CD1c-positive myeloid dendritic cell (primary cell): ENCODE data around the gene DNAJC13.

Experiments
- DNase-seq: peaks from one replicate; pipeline ENCODE4 v3.0.0-alpha.2; 2016; ENCODE audit errors: extremely low spot score

DNAJC13 gene

DNA sequence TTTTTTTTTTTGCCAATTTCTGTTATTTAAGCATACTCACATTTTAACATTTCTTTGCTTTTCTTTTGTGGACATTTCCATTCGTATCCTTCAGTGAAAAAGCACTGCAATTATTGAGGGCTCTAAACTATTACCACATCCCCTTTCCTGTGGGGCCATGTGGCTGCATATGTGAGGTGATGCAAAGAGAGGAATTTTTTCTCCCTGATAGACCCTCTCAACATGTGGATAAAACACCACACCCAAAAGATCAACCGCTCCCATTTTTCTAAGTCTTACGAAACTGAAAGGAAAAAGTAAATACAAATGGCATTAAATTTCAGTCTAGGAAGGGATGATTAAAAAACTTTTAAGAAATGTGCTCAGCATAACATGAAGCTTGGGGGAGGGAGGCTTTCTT is 68.8 kb downstream of the DNAJC13 start:
- no peak for DNase-seq

DNA sequence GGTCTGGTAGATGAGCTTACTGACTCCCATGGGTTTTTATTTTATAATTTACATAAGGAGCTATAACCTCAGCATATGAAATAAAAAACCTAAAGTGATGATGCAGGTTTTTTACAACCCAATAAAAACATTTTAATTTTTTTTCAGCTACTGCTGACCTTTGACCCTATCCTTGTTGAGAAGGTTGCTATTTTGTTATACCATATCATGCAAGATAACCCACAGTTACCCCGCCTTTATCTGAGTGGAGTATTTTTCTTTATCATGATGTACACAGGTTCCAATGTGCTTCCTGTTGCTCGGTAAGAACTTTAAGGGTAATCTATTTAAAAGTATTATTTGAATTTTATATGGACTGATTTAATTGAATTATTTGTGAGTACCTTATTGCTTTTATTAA is 70.8 kb downstream of the DNAJC13 start:
- no peak for DNase-seq

DNA sequence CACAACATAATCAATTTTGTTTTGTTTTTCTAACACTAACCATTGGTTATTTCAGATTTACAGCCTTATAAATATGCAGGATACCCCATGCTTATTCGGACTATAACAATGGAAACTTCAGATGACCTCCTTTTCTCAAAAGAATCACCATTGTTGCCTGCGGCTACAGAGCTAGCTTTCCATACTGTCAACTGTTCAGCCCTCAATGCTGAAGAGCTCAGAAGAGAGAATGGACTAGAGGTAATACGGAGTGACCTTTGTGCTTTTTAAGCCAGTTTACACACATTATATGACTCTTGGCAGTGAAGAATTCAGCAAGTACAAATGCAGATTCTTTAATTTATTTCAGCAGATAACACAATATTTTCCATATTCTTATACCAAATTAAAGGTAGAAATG is 81.8 kb downstream of the DNAJC13 start:
- no peak for DNase-seq

- DNase-seq, result no peak
These were observed 86.3 kb downstream of the DNAJC13 start for GRCh38 chr3:132503559-132503958.

DNA sequence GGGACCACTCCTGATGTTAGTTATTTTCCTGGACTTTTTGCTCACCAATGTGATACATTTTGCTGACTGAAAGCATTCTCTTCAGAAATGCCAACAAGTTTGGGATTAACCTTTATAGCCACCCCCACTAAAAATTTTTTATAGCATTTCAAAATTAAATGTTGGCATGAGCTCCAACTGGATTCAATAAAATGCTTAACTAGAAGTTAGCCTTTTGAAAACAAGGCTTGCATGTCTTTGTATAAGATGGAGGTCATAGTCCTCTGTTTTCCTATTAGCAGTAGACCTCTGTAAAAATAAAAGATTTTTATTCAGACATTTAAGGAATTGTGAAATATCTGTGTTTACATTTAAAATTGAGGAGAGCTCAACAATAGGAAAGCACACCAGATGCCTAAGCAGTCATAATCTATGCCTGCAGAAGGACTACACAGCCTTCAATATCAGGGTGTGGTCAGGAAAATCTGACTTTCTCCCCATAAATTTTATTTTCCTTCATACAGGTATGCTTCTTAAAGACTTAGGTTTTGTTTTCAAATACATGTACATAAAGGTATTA is 87.2 kb downstream of the DNAJC13 start:
- DNase-seq, result no peak

DNA sequence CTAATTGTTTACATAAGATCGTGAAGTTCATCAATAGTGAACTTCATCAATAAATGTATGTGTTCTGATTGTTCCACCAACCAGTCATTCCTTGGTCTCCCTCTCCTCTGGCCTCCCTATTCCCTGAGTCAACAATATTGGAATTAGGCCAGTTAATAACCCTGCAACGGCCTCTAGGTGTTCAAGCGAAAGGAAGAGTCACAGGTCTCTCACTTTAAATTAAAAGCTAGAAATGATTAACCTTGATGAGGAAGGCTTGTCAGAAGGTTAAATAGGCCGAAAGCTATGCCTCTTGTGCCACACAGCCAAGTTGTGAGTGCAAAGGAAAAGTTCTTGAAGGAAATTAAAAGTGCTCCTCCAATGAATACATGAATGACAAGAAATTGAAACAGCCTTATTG is 90.4 kb downstream of the DNAJC13 start:
- DNase-seq, result no peak

DNA sequence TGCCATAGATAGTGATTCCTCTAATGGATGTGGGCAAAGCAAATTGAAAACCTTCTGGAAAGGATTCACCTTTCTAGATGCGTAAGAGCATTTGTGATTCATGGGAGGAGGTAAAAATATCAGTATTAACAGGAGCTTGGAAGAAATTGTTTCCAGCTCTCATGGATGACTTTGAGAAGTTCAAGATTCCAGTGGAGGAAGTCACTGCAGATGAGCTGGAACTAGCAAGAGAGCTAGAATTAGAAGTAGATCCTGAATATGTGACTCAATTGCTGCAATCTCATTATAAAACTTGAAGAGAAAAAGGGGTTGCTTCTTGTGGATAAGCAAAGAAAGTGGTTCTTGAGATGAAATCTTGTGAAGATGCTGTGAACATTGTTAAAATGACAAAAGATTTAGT is 91.8 kb downstream of the DNAJC13 start:
- DNase-seq, result no peak

DNA sequence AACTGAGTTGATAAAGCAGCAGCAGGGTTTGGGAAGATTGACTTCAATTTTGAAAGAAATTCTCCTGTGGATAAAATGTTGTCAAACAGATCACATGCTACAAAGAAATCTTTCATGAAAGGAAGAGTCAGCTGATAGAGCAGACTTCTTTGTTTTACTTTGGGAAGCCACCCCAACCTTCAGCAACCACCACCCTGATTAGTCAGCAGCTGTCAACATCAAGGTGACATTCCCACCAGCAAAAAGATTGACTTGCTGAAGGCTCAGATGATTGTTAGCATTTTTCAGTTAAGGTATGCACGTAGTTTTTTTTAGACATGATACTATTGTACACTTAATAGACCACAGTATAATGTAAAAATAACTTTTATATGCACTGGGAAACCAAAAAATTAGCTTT is 92.2 kb downstream of the DNAJC13 start:
- no peak for DNase-seq

GRCh38 chr3:132513057-132513456 is 95.8 kb downstream of the DNAJC13 start:
- no peak for DNase-seq

- no peak for DNase-seq
These were observed 100.0 kb downstream of the DNAJC13 start for GRCh38 chr3:132517311-132517710.

DNA sequence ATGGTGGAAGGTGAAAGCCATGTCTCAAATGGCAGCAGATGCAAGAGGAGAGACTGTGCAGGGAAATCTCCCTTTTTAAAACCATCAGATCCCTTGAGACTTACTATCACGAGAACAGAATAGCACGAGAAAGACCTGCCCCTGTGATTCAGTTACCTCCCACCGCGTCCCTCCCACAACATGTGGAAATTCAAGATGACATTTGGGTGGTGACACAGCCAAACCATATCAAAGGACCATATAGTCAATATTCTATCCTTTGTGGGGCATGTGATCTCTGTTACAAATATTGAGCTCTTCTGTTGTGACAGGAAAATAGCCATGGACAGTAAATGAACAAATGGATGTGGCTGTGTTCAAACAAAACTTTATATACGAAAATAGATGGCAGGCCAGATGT is 102.6 kb downstream of the DNAJC13 start:
- DNase-seq, result no peak

DNA sequence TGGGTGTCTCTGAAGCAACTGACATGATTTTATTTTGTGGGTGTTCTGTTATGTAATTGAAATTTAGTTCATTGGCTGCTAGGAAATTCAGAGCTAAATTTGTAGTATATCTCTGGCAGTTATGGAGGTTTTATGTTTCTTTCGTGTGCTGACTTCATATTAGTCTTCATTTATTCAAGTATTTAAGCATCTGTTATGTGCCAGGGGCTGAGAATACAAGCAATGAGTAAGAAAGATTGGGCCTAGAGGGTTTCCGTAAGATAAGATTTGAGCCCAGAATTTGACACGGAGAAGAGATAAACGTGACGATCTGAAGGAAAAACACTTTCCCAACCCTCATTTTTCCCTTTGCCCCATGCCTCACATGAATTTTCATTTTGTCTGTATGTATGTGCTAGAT is 104.6 kb downstream of the DNAJC13 start:
- no peak for DNase-seq

DNA sequence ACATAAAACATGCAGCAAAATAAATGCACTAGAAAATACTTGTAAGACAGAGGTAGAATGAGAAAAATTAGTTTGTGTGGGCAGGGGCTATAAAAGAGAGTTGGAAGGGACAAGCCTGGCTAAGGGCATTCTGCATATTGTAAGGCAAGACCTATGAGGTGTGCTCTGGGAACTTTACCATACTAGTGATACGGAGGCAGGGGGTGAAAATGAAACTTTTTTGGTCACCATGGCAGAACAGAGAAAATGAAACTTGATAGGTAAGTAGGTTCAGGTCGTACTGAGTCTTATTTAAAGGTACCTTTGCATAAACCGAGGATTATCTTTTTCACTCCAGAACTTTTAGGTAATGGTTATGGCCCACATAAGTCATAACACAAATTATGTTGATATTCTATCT is 105.1 kb downstream of the DNAJC13 start:
- no peak for DNase-seq

DNA sequence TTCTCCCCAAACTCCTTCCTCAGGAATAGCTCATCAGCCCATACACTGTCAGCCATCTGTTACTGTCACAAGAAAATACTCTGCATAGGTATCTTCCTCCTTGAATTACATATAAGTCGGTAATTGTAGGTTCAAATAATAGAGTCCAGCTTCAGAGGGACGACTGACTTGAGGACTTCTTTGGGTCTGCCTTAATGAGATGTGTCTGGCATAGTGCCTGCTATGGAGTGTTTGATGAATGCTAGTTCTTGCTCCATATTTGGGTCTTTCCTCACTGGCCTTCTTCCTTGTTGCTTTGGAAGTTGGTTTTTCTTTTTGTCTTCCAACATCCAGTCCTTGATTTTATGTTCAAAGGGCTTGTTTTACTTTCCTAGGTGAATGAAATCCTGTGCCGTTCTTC is 113.3 kb downstream of the DNAJC13 start:
- DNase-seq, result no peak

GRCh38 chr3:132535575-132536441 is 118.5 kb downstream of the DNAJC13 start:
- peak; percentile 64 for DNase-seq

DNA sequence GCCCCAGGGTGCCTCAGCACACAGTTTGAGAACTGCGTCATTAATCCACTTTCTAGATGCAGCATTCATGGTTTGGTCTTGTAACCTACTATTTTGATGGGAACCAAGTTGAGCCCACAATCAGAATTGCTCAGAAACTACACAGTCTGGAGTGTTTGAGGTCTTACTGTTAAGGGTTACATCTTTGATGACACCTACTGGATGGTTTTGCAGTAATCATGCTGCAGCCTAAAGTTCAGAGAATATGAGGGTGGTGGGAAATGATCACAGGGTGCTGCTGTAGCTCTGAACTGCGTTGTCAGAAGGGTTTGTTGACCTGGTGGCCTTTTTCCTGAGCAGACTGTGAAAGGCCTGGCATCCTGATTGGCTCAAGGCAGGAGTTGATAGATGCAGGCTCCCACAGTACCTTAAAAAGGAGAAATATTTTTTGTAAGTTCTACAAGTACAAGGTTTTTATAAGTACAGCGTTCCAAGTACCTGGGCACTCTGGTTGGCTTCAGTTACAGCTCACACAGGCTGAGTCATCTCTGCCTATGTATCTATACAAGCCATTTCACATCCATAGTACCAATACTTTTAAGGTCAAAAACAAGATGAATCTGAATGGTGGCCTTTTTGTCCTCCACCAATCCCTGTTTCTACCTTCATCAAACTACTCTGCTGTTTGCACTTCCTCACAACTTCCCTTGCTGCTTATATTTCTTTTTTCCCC is 119.3 kb downstream of the DNAJC13 start:
- DNase-seq, result no peak

- no peak for DNase-seq
These were observed 120.0 kb downstream of the DNAJC13 start for GRCh38 chr3:132537297-132537696.

GRCh38 chr3:132538072-132538471 is 120.8 kb downstream of the DNAJC13 start:
- DNase-seq, result no peak

- DNase-seq, result no peak
These were observed 122.4 kb downstream of the DNAJC13 start for GRCh38 chr3:132539681-132540080.

DNA sequence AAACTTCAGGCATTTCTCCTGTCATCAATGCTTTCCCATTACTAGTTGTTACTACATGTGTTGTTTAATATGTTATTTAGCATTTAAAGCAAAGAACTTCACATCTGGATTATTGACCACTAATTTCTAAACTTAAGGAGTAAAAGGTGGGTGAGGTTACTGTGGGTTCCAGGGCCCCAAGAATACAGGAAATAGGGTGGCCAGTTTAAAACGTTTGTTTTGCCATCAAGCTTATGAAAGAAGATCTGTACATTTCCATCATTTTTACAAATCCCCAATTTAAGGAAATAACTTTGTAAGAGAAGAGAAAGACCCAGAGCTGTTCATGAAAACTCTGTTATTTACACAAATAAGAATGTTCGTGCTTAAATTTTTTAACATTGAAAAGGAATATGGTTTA is 125.3 kb downstream of the DNAJC13 start:
- peak; percentile 39 for DNase-seq

DNA sequence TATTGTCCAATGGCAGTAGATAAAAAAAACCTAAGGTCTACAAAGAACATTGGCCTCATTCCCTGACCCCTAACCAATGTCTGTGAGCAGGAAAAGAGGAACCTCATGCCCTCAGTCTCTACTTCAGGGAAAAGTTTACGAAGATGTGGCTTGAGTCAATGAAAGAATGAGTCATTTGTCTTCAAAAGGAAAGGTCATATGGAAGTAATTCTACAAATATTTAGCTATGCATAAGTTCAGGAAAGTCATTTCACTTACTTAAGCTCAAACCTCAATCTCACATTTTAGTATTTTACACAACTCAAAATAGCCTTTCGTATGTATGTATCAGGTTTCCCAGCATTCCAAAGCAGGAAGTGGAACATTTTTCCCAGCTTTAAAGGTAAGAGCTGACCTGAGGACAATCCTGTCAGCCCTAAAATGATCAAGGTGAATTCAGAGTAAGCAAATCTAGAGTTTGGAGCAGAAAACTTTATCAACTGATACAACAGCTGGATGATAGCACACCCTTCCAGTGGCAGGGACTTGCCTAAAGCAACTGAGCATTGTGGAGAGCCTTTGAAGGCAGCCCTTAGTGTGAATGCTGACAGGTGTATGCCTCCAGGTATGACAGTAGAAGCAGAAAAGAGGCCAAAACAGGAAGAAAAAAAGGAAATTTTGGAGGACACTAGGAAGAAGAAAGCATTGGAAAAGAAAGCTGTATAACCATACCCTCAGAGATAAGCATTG is 125.9 kb downstream of the DNAJC13 start:
- peak; percentile 81 for DNase-seq

GRCh38 chr3:132544130-132544529 is 126.8 kb downstream of the DNAJC13 start:
- DNase-seq, result no peak
